ENCODE results near the gene PDILT.

The PDILT gene

GRCh38 chr16:20409398-20410120 is 5.0 kb upstream of the PDILT start, which contains the start of gene ACSM5:
Gene ACSM5 (plus strand): TSS chr16:20409534. CDS start chr16:20411485, 1,951 bp downstream.
- FAIRE-seq (no peak), DNase-seq (ENCODE audit: extremely low spot score, insufficient read length, low read depth) (no peak)

GRCh38 chr16:20402651-20403050 is 1.9 kb downstream of the PDILT start:
- FAIRE-seq, result no peak
- DNase-seq (ENCODE audit: extremely low spot score, insufficient read length, low read depth), result no peak

DNA sequence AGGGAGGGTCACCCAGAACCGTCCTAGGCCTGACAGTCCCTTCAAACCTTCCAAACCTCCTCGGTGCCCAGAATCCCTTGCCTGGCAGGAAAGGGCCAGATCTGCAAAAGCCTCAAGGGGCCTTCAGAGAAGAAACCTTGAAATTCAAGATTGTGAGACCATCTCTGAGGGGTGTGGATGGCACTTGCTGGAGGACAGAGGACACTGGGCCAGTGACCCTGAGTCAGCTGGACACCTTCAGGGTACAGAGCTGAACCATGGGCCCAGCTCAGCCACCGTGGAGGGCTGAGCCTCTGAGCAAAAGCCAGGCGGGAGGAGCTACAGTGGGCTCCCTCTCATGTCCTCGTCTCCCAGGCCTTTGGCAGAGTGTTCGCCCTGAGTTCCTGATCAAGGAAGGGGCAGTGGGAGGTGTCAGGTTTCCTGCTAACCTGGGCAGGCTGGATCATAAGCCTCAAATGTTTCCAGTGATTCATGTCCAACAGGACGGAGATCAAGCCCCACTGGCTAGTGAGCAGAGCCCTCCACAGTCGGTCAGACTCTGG is 3.0 kb downstream of the PDILT start:
- FAIRE-seq, result no peak
- no peak for DNase-seq (ENCODE audit: extremely low spot score, insufficient read length, low read depth)

DNA sequence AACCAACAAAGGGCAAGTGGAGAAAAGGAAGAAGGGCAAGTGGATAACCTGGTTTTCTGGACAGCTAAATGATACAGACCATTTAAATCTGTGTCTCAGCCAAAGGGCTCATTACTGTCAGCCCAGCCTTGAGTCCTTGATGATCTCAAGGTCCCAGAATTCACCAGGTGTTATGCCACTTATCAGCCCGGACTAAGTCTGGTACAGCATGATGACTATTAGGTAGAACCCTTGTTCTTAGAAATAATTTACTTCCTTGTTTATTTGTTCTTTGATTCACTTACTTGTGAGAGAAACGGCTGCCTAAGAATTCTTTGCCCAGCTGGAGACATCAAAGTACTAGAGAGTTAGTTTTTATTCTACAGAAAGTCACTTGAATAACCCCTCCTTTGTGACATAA is 3.5 kb downstream of the PDILT start:
- DNase-seq (ENCODE audit: extremely low spot score, insufficient read length, low read depth) (no peak), FAIRE-seq (no peak)

DNA sequence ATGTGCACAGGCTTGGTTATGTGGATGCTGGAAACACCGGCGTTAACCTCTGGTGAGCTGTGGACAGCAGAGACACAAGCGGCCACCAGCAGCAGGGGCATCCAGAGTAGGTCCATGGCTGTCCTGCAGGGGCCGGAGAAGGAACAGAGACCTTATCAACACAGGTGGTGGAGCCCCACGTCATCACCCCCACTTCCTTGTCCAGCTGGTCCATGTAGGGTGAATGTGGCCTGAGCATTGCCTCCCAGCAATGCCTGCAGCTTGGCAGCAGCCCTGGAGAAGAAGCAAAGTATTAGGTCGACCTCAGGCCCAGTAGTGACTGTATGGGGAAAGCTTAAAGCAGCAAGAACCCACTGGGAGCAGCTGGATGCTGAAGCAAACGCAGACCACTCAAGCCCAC is 5.4 kb downstream of the PDILT start:
- FAIRE-seq (no peak), DNase-seq (ENCODE audit: extremely low spot score, insufficient read length, low read depth) (no peak)

- FAIRE-seq, result no peak
- DNase-seq (ENCODE audit: extremely low spot score, insufficient read length, low read depth), result no peak
Measured at GRCh38 chr16:20398603-20399002, 5.9 kb downstream of the PDILT start.

GRCh38 chr16:20397468-20398074 is 7.0 kb downstream of the PDILT start:
- FAIRE-seq, result no peak

GRCh38 chr16:20396846-20397467 is 7.6 kb downstream of the PDILT start:
- FAIRE-seq, result no peak

More at GRCh38 chr16:20397468-20398074, 7.0 kb downstream of the PDILT start:
- DNase-seq (ENCODE audit: extremely low spot score, insufficient read length, low read depth), result no peak

DNA sequence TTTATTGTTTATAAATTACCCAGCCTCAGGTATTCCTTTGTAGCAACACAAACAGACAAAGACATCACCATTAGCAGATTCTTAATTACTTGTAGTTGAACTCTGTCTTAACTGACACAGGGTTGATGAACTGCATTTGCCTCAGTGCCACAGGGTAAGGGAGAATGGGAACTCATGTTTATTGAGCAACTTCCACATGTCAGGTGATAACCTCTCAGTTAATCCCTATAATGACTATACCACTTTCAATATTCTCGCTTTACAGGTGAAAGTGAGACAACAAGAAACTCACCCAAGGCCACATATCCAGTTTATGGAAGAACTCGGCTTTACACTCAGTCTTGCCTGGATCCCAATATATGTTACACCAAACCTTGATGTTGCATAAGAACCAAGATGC is 8.6 kb downstream of the PDILT start:
- FAIRE-seq (no peak), DNase-seq (ENCODE audit: extremely low spot score, insufficient read length, low read depth) (no peak)

More at GRCh38 chr16:20396846-20397467, 7.6 kb downstream of the PDILT start:
- DNase-seq (ENCODE audit: extremely low spot score, insufficient read length, low read depth), result no peak

DNA sequence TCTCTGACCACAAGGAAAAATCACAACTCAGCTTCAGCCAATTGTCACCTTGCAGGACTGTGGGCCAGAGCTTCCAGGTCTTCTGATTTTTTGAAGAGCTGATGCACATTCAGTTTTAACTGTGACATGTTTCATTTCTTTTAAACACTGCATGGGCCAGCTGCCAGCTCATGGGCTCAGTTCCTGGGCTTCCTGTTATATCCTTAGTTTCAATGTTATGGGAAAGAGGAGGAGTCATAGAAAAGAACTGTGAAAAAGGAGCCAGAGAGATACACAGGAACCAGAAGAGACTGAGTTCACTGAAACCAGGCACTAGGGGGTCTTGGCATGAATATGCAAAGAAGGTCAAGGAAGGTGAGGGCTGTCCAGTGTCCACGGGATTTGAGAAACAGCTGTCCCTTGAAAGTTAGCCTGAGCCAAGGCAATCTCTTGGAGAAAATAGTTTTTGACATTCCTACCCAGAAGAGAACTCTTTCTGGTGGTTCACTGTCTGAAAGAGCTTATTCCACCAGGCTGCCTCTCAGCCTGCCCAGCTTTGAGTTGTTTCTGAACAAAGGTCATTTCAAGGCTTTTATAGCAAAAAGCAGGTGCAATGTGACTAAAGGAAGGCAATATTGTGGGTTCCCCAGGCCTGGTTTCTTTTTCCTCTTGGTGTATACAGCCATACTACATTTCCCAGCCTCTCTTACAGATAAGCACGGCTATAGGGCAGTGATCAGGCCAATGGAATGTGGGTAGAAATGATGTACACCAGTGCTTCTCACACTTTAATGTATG is 10.5 kb downstream of the PDILT start:
- DNase-seq (ENCODE audit: extremely low spot score, insufficient read length, low read depth), result no peak

GRCh38 chr16:20391045-20391444 is 13.5 kb downstream of the PDILT start:
- DNase-seq (ENCODE audit: extremely low spot score, insufficient read length, low read depth) (no peak), FAIRE-seq (no peak)

More for the DNA sequence above, 10.5 kb downstream of the PDILT start:
- no peak for FAIRE-seq

- no peak for FAIRE-seq
Measured at GRCh38 chr16:20388854-20389253, 15.7 kb downstream of the PDILT start.

DNA sequence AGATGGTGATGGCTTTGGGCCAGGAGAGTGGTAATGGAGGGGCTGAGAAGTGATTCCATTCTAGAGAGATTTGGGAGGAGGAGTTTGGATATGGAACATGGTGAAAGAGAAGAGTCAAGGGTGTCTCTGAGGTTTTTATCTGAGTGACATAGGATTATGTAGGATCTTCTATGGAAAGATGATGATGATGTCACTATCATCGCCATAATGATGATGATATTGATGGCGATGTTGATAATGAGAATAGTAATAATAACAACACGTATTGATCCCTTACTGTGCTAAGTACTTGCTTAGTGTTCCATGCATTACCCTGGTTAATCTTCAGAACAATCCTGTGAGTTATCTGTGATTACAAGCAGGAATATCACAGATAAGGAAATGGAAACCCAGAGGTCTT is 16.6 kb downstream of the PDILT start:
- DNase-seq (ENCODE audit: extremely low spot score, insufficient read length, low read depth) (no peak), FAIRE-seq (no peak)

More at GRCh38 chr16:20388854-20389253, 15.7 kb downstream of the PDILT start:
- DNase-seq (ENCODE audit: extremely low spot score, insufficient read length, low read depth), result no peak

- DNase-seq (ENCODE audit: extremely low spot score, insufficient read length, low read depth) (peak; percentile 30), FAIRE-seq (peak; percentile 67)
Measured at GRCh38 chr16:20385844-20386832, 18.4 kb downstream of the PDILT start.

DNA sequence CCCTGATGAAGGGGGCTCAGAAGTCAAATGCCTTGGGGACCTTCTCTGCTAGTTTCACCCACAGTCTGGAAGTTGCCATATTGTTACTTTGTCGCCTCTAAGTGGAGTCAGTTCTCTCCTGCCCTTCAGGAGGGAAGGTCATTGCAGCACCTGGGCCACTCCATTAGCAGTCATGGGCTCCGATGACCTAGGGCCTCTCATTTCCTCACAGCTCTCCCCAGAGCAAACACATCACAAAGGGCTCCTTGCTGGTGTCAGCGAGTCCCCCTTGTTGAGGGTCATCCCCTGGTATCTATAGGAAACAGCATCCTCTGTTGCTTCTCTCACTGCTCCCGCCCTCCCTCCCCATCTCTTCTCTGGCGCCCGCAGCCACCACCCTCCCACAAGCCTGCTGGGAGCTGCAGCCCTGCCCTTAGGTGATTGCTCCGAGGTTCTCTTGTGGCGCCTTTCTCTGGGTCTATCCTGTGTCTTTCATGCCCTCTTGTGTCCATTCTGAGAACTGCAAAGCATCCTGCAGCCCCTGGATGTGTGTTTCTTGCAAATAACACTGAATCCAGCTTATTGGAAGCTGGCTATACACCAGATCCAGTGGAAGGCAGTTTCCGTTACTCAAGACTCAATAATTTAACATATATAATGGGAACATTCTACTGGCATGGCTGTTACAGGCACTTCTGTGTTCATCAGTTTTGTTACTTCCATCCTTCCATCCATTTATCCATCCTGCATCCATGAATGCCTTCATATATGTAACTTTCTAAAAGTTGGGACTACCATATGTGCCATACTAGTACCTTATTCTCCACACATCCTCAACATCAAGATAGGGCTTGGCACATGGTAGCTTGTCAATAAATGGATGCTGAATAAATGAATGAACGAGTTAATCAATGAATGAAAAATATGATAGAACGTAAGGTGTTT is 21.2 kb downstream of the PDILT start:
- FAIRE-seq (peak; percentile 21), DNase-seq (ENCODE audit: extremely low spot score, insufficient read length, low read depth) (peak; percentile 40)

GRCh38 chr16:20382202-20382948 is 22.2 kb downstream of the PDILT start:
- DNase-seq (ENCODE audit: extremely low spot score, insufficient read length, low read depth), result no peak
- no peak for FAIRE-seq

GRCh38 chr16:20380782-20381181 is 23.8 kb downstream of the PDILT start:
- FAIRE-seq (no peak), DNase-seq (ENCODE audit: extremely low spot score, insufficient read length, low read depth) (no peak)

Measured in GM18507 (cell line).